ENCODE results near the gene OCEL1. TPM values are rescaled to one million over a fixed set of nuclear protein-coding genes. Genes with fewer than 3 reads are reported as not detected.

Gene OCEL1, protein sequence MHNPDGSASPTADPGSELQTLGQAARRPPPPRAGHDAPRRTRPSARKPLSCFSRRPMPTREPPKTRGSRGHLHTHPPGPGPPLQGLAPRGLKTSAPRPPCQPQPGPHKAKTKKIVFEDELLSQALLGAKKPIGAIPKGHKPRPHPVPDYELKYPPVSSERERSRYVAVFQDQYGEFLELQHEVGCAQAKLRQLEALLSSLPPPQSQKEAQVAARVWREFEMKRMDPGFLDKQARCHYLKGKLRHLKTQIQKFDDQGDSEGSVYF
- 0.77 and 2.3 TPM in 2 replicates for total RNA-seq

DNA sequence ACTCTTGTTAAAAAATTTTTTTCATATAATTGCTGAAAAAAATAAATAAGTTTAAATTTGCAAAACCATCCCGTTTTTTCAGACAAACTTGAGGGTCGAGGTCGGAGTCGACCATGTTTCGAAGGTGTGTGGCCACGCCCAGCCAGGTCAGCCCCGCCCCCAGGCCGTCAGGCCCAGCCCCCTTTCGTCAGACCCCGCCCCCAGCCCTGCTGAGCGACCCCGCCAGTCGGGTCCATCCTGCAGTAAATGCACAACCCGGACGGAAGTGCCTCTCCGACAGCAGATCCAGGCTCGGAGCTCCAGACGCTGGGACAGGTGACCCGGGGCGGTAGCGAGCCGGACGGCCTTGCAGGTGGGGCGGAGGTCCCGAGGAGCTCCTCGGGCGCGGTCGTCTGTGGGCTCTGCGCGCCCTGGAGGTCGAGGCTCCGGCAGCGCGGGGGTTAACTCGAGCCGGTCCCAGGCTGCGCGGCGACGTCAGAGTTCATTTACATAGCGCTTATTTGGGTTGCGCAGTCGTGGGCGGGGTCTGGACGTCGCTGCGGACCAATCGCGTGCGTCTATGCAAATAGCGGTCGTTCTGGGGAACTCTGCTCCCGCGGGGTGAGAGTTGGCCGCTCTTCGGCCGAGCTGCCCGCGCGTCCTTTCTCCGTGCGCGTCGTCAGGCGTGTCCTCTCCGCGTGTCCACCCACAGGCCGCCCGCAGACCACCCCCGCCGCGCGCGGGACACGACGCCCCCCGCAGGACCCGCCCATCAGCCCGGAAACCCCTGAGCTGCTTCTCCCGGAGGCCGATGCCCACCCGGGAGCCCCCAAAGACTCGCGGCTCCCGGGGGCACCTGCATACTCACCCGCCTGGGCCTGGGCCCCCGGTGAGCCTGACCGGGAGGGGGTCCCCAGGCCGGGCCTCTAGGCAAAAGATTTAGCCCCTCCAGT is at the start of gene OCEL1:
Gene OCEL1 (plus strand): TSS at position 225 of the 932 bp plus-strand sequence. CDS start 22 bp downstream, at position 247.

DNA sequence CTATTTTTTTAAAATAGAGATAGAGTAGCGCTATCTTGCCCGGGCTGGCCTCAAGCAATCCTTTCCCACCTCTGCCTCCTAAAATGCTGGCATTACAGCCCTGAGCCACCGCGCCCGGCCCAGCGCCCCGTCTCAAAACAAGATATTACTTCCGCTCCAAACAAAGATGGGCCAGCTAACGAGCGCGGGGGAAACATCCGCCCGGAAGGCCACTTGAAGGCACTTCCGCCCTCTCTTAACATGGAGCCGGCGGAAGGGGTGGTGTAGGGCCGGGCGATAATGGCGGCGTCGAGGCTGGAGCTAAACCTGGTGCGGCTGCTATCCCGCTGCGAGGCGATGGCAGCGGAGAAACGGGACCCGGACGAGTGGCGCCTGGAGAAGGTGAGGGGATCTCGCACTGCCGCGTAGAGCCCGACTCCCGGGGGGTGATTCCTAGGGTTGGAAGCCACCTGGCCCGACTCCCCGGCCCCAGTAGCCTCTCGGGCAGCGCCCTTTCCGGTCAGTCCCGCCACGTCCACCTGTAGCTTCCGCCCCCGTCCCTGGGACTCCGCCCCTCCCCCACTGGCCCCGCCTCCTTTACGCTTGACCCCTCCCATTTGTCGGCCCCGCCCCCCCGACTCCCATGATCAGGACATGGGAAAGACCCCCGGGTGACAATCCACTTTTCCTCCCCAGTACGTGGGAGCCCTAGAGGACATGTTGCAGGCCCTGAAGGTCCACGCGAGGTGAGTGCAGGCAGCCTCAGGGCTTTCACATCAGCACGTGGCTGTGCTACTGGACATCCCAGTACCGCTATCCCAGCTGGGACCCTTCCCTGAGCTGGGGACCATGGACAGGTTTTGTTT is 10.7 kb upstream of the OCEL1 start, which contains the start of gene USE1:
Gene USE1 (plus strand): TSS at position 231 of the 845 bp plus-strand sequence. CDS start 49 bp downstream, at position 280.

DNA sequence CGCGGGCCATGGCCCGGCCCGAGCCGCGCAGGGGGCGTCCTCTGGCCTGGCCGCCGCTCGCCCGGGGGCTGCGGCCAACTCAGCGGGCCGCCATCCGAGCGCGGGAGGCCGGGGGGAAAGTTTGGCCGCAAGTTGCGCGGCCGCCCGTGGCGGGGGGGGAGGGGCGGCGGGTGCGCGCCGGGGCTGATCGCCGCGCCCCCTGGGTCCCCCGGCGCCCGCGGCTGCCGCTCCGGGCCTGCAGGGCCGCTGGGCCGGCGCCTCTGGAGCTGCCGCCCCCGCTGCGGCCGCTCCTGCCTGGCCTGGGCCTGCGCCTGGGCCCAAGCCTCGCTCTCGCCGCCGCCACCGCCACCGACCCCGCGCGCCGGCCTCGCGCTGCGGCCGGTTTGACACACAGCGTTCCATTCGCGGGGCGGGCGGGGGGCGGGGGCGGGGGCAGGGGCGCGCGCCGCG is 19.5 kb downstream of the OCEL1 start, which contains the start of gene NR2F6:
Gene NR2F6 (minus strand): TSS at position 385 of the 450 bp plus-strand sequence. CDS start 699 bp downstream, outside the sequence.

DNA sequence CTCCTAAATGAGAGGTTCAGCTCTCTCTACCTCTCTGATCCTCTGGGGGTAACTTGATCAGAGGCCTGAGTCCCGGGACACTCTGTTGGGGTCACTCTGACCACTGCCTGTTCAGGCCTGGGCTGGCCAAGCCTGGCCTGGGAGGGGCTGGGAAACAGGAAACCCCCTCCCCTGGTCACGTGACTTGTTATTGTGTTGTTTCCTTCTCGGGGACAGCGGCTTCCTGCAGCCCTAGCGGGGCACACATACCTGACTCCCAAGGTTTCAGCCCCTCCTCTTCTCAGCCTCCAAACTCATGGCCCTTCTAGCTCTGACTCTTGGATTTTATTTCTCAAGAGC is 38.6 kb downstream of the OCEL1 start, which contains the start of gene USHBP1:
Gene USHBP1 (minus strand): TSS at position 105 of the 339 bp plus-strand sequence. CDS start 446 bp downstream, outside the sequence.

DNA sequence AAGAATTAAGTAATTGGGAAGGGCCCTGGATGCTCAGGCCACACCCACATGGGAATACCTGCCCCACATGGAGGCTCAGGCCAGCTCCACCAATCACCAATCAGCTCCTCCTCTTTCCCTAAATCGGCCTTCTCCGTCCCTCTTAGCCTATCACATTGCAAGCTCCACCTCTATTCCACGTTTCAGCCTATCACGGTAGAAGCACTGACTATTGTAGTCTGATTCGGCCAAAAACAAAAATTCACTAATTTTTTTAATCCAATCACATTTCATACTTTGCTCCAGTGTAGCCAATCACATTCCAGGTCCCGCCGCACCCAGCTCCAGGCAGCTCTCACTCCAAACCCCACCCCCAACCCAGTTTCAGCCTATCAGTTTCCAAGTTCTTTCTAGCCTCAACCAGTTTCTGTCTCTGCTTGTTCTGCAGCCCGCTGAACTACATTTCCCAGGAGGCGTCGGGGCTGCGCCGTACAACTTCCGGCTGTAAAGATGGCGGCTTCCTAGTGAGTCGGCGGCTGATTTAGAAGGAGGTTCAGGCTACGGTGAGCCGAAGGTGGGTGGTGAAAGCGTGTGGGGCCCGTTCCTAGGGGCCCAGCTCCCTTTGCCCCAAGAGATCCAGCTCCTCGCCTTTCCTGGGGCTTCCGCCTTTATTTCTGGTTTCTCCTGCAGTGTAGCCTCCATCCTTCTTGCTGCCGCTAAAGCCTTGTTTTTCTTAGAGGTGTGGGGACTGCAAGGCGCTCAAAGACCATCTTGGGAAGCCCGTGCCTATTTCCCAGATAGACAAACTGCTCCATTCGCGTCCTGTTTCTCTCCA is 41.2 kb downstream of the OCEL1 start, which contains the start of gene BABAM1:
Gene BABAM1 (plus strand): TSS at position 469 of the 814 bp plus-strand sequence. CDS start 1,364 bp downstream, outside the sequence.

Other genes with a start within 250 kb of the OCEL1 start
- 0.19 and 0.56 TPM in 2 replicates for gene CPAMD8, start 199.4 kb upstream of the OCEL1 start, total RNA-seq
- gene HAUS8, start 150.8 kb upstream of the OCEL1 start, total RNA-seq, result 0.56 and 9.4 TPM in 2 replicates
- 65.9 and 70.8 TPM in 2 replicates for gene MYO9B, start 150.4 kb upstream of the OCEL1 start, total RNA-seq
- gene USE1, start 10.9 kb upstream of the OCEL1 start, total RNA-seq, result 18.0 and 31.1 TPM in 2 replicates
- gene NR2F6, start 19.7 kb downstream of the OCEL1 start, total RNA-seq, result 35.5 and 45.2 TPM in 2 replicates
- gene USHBP1, start 38.5 kb downstream of the OCEL1 start, total RNA-seq, result under 0.01 and 0.28 TPM in 2 replicates
- 67.4 and 125 TPM in 2 replicates for gene BABAM1, start 41.2 kb downstream of the OCEL1 start, total RNA-seq
- 1.9 TPM in 1 of 2 replicates, not detected in the other for gene ANKLE1, start 55.7 kb downstream of the OCEL1 start, total RNA-seq
- gene ABHD8, start 77.2 kb downstream of the OCEL1 start, total RNA-seq, result 8.2 and 10.4 TPM in 2 replicates
- 36.6 and 50.8 TPM in 2 replicates for gene MRPL34, start 79.6 kb downstream of the OCEL1 start, total RNA-seq
- 18.3 and 33.2 TPM in 2 replicates for gene DDA1, start 83.3 kb downstream of the OCEL1 start, total RNA-seq
- 3.1 and 4.5 TPM in 2 replicates for gene ANO8, start 108.6 kb downstream of the OCEL1 start, total RNA-seq
- gene GTPBP3, start 111.3 kb downstream of the OCEL1 start, total RNA-seq, result 12.4 and 12.8 TPM in 2 replicates
- 0.19 and 0.28 TPM in 2 replicates for gene PLVAP, start 151.1 kb downstream of the OCEL1 start, total RNA-seq
- not detected in 2 replicates for gene CCDC194, start 168.0 kb downstream of the OCEL1 start, total RNA-seq
- gene BST2, start 179.4 kb downstream of the OCEL1 start, total RNA-seq, result 30.7 and 56.7 TPM in 2 replicates
- gene MVB12A, start 193.8 kb downstream of the OCEL1 start, total RNA-seq, result 27.0 and 29.6 TPM in 2 replicates
- under 0.01 TPM in 1 of 2 replicates, not detected in the other for gene TMEM221, start 222.4 kb downstream of the OCEL1 start, total RNA-seq
- not detected in 2 replicates for gene NXNL1, start 234.7 kb downstream of the OCEL1 start, total RNA-seq
- gene SLC27A1, start 244.3 kb downstream of the OCEL1 start, total RNA-seq, result 9.2 and 35.0 TPM in 2 replicates

All from regular cardiac myocyte (primary cell).